ENCODE results near the gene TPPP2. TPM values are rescaled to one million over a fixed set of nuclear protein-coding genes. Genes with fewer than 3 reads are reported as not detected.

Gene TPPP2
- total RNA-seq, 2 experiments from 2014 or later = not detected

DNA sequence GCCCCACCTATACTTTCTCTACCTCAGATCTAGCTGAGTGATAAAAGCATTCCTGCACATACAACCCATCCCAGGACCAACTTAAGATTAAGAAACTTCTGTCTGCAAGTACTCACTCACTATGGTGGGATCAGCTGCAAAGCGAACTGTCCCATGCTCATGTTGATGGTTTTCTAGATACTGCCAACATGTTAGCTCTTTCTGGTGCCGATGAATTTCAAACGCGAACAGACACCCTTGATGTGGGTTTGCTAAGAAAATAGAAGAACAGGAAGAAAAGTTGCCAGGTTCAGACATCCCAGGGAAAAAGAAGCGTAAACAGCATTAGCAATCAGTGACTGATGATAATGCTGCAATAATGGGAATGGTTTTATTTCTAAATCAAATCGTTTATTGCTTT lies 32.5 kb upstream of the TPPP2 start:
- POLR2A ChIA-PET = interaction anchor here (0.6 to 2.2 kb wide), 5 partner anchors 9 to 25 kb away, joined by 3 to 5 read pairs (median 4); no protein-coding TSS in a partner anchor
- peaks cover 52% of the 10 kb centered on the region for H3K36me3 ChIP-seq (ENCODE audit: insufficient read depth, low read length)
- H3K9me3 ChIP-seq (ENCODE audit: low read length) = no peaks in the 10 kb centered on the region
- TF ChIP-seq EZH2phosphoT487 (IDR thresholded peaks at IDR 0.05; ENCODE audit: borderline replicate concordance, low read depth, low read length) = no peak
- TF ChIP-seq, protein P1, sequence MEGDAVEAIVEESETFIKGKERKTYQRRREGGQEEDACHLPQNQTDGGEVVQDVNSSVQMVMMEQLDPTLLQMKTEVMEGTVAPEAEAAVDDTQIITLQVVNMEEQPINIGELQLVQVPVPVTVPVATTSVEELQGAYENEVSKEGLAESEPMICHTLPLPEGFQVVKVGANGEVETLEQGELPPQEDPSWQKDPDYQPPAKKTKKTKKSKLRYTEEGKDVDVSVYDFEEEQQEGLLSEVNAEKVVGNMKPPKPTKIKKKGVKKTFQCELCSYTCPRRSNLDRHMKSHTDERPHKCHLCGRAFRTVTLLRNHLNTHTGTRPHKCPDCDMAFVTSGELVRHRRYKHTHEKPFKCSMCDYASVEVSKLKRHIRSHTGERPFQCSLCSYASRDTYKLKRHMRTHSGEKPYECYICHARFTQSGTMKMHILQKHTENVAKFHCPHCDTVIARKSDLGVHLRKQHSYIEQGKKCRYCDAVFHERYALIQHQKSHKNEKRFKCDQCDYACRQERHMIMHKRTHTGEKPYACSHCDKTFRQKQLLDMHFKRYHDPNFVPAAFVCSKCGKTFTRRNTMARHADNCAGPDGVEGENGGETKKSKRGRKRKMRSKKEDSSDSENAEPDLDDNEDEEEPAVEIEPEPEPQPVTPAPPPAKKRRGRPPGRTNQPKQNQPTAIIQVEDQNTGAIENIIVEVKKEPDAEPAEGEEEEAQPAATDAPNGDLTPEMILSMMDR (conservative IDR thresholded peaks at IDR 0.05; ENCODE audit: low read length) = no peak
- DNase-seq (ENCODE audit: low spot score) = no peak
- H3K79me2 ChIP-seq (ENCODE audit: insufficient read depth, low read depth, low read length) = peaks cover under 1% of the 10 kb centered on the region; the same call in 1 of the 2 replicates
- no peak overlapping the region for H3K4me2 ChIP-seq (ENCODE audit: low read length)
- H3K9me2 ChIP-seq (ENCODE audit: insufficient read depth, low read length) = no peaks in the 10 kb centered on the region
- intact Hi-C loops (cut with micrococcal nuclease; ENCODE audit: unreplicated experiment) = no loop called here
- CTCF ChIA-PET (ENCODE audit: unreplicated experiment) = no interaction called here
- H3K27ac ChIP-seq (ENCODE audit: low read depth, low read length, poor library complexity, severe bottlenecking) = no peak overlapping the region
- no peaks in the 10 kb centered on the region for H3K4me1 ChIP-seq (ENCODE audit: insufficient read depth, low read length, poor library complexity, severe bottlenecking)
- no TSS peak for BruUV-seq (replicated peaks)
- H4K20me1 ChIP-seq (ENCODE audit: insufficient read depth, low read length) = no peaks in the 10 kb centered on the region
- H2AFZ ChIP-seq (ENCODE audit: low read length) = no peak overlapping the region
- H3K4me3 ChIP-seq (ENCODE audit: low read depth, low read length, poor library complexity, severe bottlenecking) = no peak overlapping the region

DNA sequence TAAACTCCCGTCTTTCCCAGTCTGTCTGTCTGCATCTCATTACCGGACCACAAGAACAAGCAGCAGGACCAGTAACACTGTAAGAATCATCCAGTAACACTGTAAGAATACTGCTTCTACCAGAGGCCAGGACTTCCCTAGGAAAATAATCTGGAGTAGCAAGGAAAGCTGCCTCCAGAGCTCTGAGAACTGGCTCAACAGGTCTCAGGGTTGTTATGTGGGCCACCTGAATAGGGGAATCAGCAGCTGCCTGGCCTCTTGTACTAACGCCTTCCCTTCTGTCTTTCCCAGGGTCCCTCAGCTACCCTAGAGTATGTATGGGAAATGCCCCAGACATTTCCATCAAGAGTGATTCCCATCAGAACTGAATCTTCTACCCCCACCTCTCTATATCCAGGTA lies 31.9 kb upstream of the TPPP2 start:
- intact Hi-C loops (cut with micrococcal nuclease; ENCODE audit: unreplicated experiment) = no loop called here
- H3K4me3 ChIP-seq (ENCODE audit: low read depth, low read length, poor library complexity, severe bottlenecking) = no peak overlapping the region
- DNase-seq (ENCODE audit: low spot score) = no peak
- no TSS peak for BruUV-seq (replicated peaks)
- POLR2A ChIA-PET = interaction anchor here (1.0 to 2.2 kb wide), 3 partner anchors 9 to 17 kb away, joined by 3 to 5 read pairs (median 3); no protein-coding TSS in a partner anchor
- H3K36me3 ChIP-seq (ENCODE audit: insufficient read depth, low read length) = peaks cover 46% of the 10 kb centered on the region
- no peaks in the 10 kb centered on the region for H3K79me2 ChIP-seq (ENCODE audit: insufficient read depth, low read depth, low read length)
- H3K4me1 ChIP-seq (ENCODE audit: insufficient read depth, low read length, poor library complexity, severe bottlenecking) = no peaks in the 10 kb centered on the region
- H2AFZ ChIP-seq (ENCODE audit: low read length) = no peak overlapping the region
- H4K20me1 ChIP-seq (ENCODE audit: insufficient read depth, low read length) = no peaks in the 10 kb centered on the region
- H3K27ac ChIP-seq (ENCODE audit: low read depth, low read length, poor library complexity, severe bottlenecking) = no peak overlapping the region
- no peaks in the 10 kb centered on the region for H3K9me3 ChIP-seq (ENCODE audit: low read length)
- H3K4me2 ChIP-seq (ENCODE audit: low read length) = no peak overlapping the region
- CTCF ChIA-PET (ENCODE audit: unreplicated experiment) = no interaction called here
- TF ChIP-seq, protein P1 (conservative IDR thresholded peaks at IDR 0.05; ENCODE audit: low read length) = no peak
- TF ChIP-seq EZH2phosphoT487 (IDR thresholded peaks at IDR 0.05; ENCODE audit: borderline replicate concordance, low read depth, low read length) = no peak
- no peaks in the 10 kb centered on the region for H3K9me2 ChIP-seq (ENCODE audit: insufficient read depth, low read length)

DNA sequence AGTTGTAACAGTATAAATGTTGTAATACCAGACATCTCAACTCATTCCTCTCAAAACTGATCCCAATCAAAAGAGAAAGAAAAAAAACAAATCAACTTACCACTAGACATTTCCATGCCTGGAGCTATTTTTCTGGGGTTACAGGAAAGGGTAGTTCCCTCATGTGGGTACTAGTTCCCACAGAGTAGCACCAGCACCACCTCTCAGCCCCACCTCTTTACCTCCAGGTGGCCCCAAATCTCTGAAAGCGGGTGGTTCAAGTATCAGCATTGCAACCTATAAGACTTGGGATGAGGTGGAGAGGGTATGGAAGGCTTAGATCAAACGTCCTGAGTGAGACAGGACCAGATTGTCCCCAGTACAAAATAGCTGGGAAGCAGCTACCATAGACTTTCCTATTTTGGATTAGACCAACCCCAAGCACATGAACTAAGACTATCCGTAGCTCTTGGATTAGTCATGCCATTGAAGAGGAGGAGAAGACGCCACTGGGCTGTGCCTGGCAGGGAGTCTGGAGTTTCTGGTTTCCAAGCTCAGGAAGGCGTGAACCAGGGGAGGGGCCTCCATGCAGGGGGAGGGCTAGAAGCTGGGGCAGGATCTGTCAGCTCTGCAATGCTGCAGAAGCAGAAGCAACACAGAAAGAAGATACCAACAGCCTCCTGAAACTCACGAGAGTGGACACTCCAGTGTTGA lies 31.2 kb upstream of the TPPP2 start, which contains the start of gene SLC39A2:
Gene SLC39A2, plus strand, starts transcription at position 620 of the 693 bp plus-strand sequence. CDS start 154 bp downstream, outside the sequence.
- Histone ChIP-seq H3K27ac (ENCODE audit: low read depth, low read length, poor library complexity, severe bottlenecking) (no peak within 1 kb of the TSS), H4K20me1 (ENCODE audit: insufficient read depth, low read length) (no peaks in the 10 kb centered on the region), H3K79me2 (ENCODE audit: insufficient read depth, low read depth, low read length) (no peaks in the 10 kb centered on the region), H3K9me2 (ENCODE audit: insufficient read depth, low read length) (no peaks in the 10 kb centered on the region), H3K4me1 (ENCODE audit: insufficient read depth, low read length, poor library complexity, severe bottlenecking) (no peaks in the 10 kb centered on the region), H3K9me3 (ENCODE audit: low read length) (no peaks in the 10 kb centered on the region), H3K4me2 (ENCODE audit: low read length) (no peak within 1 kb of the TSS), H3K36me3 (ENCODE audit: insufficient read depth, low read length) (peaks cover 39% of the 10 kb centered on the region), H3K4me3 (ENCODE audit: low read depth, low read length, poor library complexity, severe bottlenecking) (no peak within 1 kb of the TSS), H2AFZ (ENCODE audit: low read length) (no peak within 1 kb of the TSS)
- no TSS peak for BruUV-seq (replicated peaks)
- intact Hi-C loops (cut with micrococcal nuclease; ENCODE audit: unreplicated experiment) = no loop called here
- TF ChIP-seq, protein P1 (conservative IDR thresholded peaks at IDR 0.05; ENCODE audit: low read length) = no peak
- TF ChIP-seq EZH2phosphoT487 (IDR thresholded peaks at IDR 0.05; ENCODE audit: borderline replicate concordance, low read depth, low read length) = no peak
- DNase-seq (ENCODE audit: low spot score) = no peak
- POLR2A ChIA-PET = interaction anchor here (0.9 to 2.2 kb wide), 2 partner anchors 10 to 14 kb away, joined by 3 to 5 read pairs; no protein-coding TSS in a partner anchor
- CTCF ChIA-PET (ENCODE audit: unreplicated experiment) = no interaction called here
